ENCODE data around the gene ZNF219.

GRCh38 chr14:21043974-21044618, 54.4 kb downstream of the ZNF219 start:
- TF ChIP-seq CTCF (IDR thresholded peaks at IDR 0.05 in 2 of 3, conservative IDR thresholded peaks at IDR 0.05 in 1 of 3; ENCODE audit: control insufficient read depth in 2 of 3, extremely low read depth in 1 of 3, insufficient read depth in 1 of 3, low read depth in 3 of 3, low read length in 3 of 3) (no peak), SP1 (IDR thresholded peaks at IDR 0.05; ENCODE audit: low read depth, low read length) (no peak), TAF1 (IDR thresholded peaks at IDR 0.05; ENCODE audit: borderline replicate concordance, low read depth, low read length) (no peak), EP300 (IDR thresholded peaks at IDR 0.05; ENCODE audit: borderline replicate concordance in 1 of 2, control insufficient read depth in 1 of 2, low read depth in 2 of 2, low read length in 2 of 2) (no peak), EZH2 (IDR thresholded peaks at IDR 0.05; ENCODE audit: borderline replicate concordance, control insufficient read depth, low read depth, low read length) (no peak), BHLHE40 (IDR thresholded peaks at IDR 0.05; ENCODE audit: borderline replicate concordance in 1 of 2, low read depth in 2 of 2, low read length in 1 of 2) (no peak), NRF1 (conservative IDR thresholded peaks at IDR 0.05; ENCODE audit: low read depth, low read length) (no peak), POLR2AphosphoS2 (IDR thresholded peaks at IDR 0.05; ENCODE audit: low read depth, low read length) (no peak)
